ENCODE results near the gene OXTR.

OXTR gene

GRCh38 chr3:8767256-8767666 lies 2.2 kb downstream of the OXTR start:
- DNase-seq: no peak

DNA sequence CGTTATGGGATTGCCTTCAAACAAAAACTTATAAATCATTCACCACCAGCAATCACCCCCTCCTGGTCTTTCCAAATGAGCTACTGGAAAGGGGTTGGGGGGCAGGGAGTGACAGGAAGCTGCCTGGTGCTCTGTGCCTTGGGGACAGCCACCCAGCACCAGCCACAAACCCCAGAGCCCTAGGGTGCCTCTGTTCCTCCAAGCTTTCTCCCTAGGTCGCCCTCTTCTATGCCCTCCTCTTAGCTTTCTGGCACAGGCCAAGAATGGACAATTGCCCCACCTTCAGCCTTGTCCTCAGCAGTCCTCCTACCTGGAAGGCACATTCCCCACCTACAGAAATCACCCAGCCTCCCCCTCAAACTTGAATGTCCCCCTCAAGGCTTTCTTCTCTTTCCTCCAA lies 3.3 kb downstream of the OXTR start:
- DNase-seq: no peak

DNA sequence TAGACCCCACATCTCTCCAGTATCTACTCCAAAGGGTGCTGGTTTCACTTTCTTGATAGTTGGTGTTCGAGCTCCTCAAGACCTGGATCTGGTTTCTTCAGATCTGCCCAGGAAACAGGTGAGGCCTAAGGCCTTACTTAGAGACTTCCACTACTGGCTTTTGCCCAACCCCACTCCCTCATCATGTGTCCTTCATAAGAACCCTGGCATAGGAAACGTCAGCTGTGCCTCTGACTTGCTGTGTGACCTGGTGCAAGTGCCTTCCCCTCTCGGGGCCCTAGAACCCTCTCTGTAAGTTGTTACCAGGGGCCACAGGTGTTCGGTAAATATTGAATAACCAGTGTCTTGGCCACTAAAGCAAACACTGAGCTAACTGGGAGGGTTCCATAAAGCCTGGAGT lies 3.9 kb downstream of the OXTR start:
- DNase-seq: no peak

- no peak for DNase-seq
Measured at GRCh38 chr3:8764528-8764927, 4.9 kb downstream of the OXTR start.

DNA sequence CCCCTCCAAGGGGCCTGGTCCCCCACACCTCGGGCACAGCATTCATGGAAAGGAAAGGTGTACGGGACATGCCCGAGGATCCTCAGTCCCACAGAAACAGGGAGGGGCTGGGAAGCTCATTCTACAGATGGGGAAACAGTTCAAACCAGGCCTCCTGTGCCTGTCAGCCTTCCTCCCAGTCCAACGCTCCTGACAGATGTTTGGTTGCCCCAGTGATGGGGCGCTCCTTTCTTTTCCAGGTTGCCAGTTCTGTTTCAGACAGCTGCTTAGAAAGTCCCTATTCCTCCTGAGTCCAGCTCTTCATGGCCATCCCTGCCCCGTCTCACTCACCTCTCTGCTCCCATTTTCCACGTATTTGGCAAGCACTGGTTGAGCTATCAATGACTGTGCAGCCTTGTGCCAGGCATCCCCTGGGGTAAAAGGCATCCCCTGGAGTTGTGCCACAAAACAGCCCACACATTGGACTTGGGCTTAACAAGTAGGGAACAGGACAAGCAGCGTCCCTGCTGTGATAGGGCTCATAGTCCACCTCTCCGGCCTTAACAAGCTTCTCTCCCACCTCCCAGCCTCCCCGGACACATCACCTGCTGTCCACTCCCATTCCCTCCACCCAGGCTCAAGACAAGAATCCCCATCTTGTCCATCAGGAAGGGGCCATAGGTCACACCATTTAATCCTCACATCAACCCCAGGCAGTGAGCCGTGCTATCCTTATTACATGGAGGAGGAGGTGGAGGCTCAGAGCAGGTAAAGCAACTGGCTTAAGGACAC lies 6.6 kb downstream of the OXTR start:
- DNase-seq: no peak

- no peak for DNase-seq
Measured at GRCh38 chr3:8761866-8762265, 7.5 kb downstream of the OXTR start.

GRCh38 chr3:8760506-8760905 lies 8.9 kb downstream of the OXTR start:
- no peak for DNase-seq

DNA sequence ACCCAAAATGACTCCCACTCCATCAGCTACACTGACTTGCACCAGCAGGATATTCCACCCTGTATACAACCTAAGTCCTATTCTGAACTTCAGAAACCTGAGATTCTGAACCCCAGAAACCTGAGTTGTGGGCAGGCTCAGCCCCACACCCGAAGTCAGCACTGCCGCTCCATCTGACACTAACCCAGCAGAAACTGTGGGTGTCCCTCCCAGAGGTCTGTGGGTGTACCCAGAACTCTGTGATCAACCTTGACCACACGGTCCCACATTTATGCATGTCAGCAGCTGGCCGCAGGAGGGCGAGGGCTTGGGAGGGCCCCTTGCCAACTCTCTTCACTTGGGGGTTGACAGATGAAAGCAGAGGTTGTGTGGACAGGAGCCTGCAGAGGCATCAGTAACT lies 9.3 kb downstream of the OXTR start:
- DNase-seq: no peak

DNA sequence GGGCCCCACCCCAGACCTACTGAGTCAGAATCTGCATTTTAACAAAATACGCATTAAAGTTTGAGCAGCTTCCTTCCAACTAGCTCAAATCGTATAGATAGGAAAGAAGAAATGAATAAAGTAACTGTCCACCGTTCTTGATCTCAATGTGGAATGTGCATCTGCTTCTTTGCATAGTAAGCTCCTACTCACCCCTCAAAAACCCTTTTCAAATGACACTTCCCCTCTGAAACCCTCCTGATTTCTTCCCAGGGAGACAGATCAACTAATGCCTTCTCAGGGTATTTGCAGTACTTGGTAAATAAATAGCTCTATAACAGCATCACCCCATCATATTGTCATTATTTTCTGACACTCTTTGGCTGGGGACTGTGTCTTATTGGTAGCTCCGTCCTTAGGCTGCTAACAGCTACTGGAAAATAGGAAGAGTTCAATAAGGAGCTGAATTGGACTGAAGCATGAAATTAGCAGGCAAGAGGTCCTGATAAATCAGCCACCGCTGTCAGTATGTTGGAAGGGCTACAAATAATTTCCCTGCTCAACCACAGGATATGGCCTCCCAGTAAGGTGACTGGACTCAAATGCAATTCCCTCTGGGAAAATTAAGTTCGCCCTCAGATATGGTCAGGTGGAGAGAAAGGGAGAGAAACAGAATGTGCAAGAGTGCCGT lies 10.2 kb downstream of the OXTR start:
- DNase-seq: no peak

DNA sequence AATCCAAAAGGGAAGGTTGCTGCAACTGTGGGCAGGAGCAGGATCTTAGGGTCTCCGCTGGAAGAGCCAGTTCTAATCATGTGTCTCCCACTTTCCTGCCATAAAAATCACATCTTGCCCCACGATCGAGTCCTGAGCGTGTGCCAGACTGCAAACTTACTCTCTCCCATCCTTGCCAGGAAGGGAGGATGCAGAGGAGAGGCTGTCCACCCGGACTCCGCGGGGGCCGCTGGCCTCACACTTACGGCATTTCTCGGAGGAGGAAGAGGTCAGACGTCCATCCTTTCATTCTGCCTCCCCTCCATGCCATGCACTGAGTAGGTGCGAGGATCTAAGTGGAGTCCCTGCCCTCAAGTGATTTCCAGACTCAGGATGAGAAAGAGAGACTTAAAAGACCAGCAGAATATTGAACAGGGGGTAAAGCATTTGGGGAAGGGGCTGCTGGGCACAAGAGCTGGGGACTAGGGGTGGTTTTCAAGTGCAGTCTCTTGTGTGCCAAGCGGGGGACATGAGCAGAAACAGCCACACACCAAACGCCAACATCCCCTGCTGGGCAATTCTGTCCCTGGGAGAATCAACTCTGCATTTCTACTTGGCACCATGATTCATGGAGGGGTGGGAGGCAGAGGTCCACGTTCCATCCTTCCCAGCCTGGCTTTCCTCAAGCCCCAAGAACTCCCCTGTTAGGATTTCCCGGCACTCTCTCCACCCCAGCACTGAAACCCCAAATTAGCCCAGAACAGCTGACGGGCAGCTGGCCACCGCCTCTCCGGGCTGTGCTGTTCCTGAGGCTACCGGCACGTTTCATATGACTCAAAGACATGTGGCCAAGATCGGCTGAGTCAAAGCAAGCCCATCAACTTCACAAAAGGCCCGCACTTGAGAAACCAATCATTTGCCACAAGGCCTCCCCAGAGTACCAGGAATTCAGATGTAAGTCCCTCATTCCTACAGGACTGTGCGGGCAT lies 11.6 kb downstream of the OXTR start:
- no peak for DNase-seq

DNA sequence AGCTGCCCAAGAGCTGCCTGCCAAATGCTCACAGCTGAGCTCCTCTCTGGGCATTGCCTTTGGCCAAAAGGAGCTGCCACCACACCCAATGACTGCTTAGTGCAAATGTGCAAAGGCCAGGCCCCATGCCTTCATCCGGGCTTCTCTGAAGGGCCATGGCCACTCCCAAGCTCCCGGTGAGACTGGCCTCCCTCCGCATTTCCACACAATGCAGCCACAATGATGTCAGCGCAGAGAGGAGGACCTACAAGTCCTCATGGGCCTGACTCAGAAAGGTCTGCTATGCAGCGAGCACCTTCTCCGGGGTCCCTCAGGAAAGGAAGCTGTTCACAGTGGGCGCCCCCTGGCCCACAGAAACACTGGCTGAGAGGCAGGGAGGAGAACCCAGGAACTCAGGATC lies 12.7 kb downstream of the OXTR start:
- DNase-seq: no peak

DNA sequence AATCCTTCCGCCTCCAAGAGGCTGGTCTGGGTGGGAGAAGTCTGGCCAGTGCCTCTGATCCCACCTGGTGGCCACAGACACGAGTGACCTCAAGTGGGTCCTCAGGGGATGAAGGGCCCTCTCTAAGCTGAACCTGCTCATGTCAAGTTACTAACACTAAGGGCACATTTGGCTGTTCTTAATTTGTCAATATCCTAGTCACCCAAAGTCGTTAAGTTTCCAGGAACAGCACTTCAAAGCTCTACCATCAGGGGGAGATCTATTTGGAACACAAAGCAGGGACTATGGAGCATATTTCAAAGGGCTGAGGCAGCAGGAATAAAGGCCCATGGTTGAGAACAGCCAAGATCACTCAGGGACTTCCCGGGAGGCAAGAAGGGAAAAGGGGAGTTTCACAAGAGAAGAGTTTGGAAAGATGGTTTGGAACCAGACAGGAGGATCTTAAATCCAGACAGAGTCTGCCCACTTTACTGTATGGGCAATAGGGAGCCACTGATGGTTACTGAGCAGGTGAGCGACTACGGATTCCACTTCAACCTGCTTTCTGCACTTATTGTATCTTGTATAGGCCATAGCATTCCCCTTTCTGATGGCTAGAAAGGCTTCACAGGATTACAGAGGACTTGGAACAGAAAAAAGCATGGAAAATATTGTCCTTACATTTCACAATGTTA lies 13.7 kb downstream of the OXTR start:
- no peak for DNase-seq

GRCh38 chr3:8755097-8755496 lies 14.3 kb downstream of the OXTR start:
- no peak for DNase-seq

- no peak for DNase-seq
Measured at GRCh38 chr3:8752832-8753231, 16.6 kb downstream of the OXTR start.

- no peak for DNase-seq
Measured at GRCh38 chr3:8749316-8749715, 20.1 kb downstream of the OXTR start.

DNA sequence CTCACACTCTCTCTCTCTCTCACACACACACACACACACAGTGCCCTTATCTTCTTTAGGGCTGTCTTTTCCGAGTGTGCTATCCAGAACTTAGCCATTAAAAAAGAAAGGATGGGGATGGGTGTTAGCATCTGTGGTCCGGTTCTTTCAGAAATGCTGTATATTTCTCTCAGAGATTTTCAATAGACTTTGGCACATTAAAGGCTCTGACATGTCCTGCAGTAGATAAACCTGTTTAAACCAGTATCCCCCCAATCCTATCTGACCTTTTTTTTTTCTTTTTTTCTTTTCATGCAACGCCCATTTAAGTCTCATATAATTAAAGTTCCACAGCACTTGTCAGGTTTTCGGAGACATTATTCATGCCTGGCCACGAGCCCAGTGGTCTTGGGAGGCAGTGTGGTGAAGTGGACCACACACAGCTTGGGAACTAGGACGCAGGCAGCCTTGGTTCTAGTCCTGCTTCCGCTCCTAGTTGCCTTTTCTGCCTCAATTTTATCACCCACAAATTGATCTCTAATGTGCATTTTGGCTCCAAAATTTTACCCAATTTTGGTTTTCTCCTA lies 22.6 kb downstream of the OXTR start:
- DNase-seq: no peak

DNA sequence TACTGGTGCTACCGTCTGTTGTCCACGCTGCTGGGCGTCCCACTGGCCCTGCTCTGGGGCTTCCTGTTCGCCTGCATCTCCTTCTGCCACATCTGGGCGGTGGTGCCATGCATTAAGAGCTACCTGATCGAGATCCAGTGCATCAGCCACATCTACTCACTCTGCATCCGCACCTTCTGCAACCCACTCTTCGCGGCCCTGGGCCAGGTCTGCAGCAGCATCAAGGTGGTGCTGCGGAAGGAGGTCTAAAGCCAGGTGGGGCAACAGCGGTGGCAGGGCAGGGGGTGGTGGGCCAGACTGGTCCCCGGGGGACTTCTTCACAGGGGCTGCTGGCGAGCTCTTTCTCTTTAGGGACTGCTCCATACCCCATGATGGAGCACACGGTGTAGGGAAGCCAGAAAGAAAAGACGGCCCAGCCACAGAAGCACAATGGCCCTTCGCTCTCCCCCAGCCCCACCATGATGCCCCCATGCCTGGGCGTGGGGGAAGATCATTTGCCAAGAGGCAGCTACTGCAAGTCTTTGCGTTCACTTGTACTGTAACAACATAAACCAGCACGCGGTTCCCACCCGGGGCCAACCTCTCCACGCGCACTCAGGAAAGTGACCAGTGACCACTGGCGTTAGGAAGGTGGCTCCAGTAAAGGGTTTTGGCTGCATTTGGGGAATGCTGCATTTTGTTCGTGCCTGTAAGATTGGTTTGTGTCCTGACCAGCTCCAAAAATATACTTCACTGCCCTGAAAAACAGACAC lies 23.6 kb downstream of the OXTR start:
- DNase-seq: no peak

- DNase-seq: no peak
Measured at GRCh38 chr3:8743911-8744310, 25.5 kb downstream of the OXTR start.

DNA sequence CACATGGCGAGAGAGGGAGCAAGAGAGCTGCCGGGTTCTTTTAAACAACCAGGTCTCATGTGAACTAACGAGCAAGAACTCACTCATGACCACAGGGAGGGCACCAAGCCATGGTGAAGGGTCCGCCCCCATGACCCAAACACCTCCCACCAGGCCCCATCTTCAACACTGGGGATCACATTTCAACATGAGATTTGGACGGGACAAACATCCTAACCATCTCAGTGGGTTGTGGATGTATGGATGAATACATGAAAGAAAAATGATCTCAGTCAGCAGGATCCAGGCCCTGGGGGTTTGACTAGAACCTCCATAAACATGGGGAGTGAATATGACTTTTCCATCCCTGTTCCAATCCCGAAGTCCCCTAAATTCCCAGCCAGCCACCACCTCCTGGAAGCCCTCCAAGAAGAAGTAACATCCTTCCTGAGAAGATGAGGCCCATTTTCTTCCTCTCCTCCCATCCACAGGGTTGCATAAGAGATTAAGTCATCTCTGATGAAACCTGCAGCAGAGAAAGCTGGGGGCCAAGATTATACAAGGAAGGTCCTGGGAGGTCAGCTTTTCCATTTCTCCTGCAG lies 26.3 kb downstream of the OXTR start:
- no peak for DNase-seq

DNA sequence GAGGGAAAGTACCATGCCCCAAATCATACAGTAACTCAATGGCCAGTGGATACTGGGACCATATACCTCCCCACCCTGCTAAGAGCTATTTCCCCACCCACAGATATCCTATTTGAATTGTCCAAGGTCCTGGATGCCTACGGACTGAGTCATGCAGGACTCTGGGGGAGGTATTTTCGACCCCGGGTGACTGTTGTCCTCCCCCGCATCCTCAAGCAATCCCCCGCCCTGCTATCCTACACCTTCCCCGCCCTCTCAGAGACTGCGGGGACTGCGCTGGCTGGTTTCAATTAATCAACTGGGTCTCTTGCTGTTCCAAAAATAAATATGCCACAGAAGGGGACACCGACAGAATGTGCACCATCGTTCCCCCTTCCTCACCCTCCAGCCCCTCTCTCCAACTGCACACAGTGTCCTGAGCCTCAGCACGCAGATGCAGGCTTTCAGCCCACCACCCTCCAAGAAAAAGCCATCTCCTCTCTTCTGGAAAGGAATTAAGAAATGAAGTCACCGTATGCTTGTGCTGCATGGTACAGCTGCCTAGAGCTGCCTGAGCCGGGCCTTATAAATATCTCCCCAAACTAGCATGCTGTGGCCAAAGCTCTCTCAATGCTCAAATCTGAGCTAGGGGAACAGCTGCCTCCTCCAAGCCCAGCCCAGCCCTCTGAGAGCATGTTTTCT lies 27.7 kb downstream of the OXTR start:
- no peak for DNase-seq

All from bone marrow (tissue), 2 donors.